Measurements from ENCODE around the gene EXD1. TPM values are rescaled to one million over a fixed set of nuclear protein-coding genes. Genes with fewer than 3 reads are reported as not detected.

Gene EXD1
- total and polyA plus RNA-seq, 2 experiments from 2014 or later, result 0.07 TPM; not detected in 1

GRCh38 chr15:41241221-41241964, 10.8 kb upstream of the EXD1 start (continued):
- TF ChIP-seq REST (IDR thresholded peaks at IDR 0.05; ENCODE audit: unreplicated experiment) (no peak), NANOG (IDR thresholded peaks at IDR 0.05; ENCODE audit: borderline replicate concordance) (no peak), STAT1 (IDR thresholded peaks at IDR 0.05; ENCODE audit: unreplicated experiment) (no peak)

GRCh38 chr15:41238100-41238499, 7.5 kb upstream of the EXD1 start:
- H3K27ac Mint-ChIP-seq, result peak overlapping the region; percentile 15; the same call in 1 of the 2 replicates
- Histone ChIP-seq H3K27ac (ENCODE audit: low read depth) (no peak overlapping the region), H4K20me1 (replicated peaks; ENCODE audit: insufficient read depth) (peaks cover 8% of the 10 kb centered on the region; the same call in 1 of the 2 replicates)

More at GRCh38 chr15:41238100-41238499, 7.5 kb upstream of the EXD1 start:
- ATAC-seq (no peak), DNase-seq (ENCODE audit: low spot score) (no peak)
- H3K79me2 ChIP-seq (replicated peaks; ENCODE audit: insufficient read depth), result peaks cover 52% of the 10 kb centered on the region
- H3K9me3 Mint-ChIP-seq, result no peaks in the 10 kb centered on the region
- no peaks in the 10 kb centered on the region for H3K36me3 ChIP-seq (ENCODE audit: insufficient read depth)
- H2AFZ ChIP-seq, result no peak overlapping the region
- H3K4me1 Mint-ChIP-seq, result peaks cover 9% of the 10 kb centered on the region
- H3K27me3 ChIP-seq (ENCODE audit: insufficient read depth), result no peaks in the 10 kb centered on the region
- TF ChIP-seq ZNF331 (CRISPR knock-in tag; IDR thresholded peaks at IDR 0.05; ENCODE audit: low read depth) (no peak), ZNF114 (CRISPR knock-in tag; IDR thresholded peaks at IDR 0.05) (no peak), JUNB (IDR thresholded peaks at IDR 0.05; ENCODE audit: unreplicated experiment) (no peak), EZH2phosphoT487 (IDR thresholded peaks at IDR 0.05; ENCODE audit: unreplicated experiment) (no peak), REST (IDR thresholded peaks at IDR 0.05; ENCODE audit: unreplicated experiment) (no peak), EZH2 (IDR thresholded peaks at IDR 0.05; ENCODE audit: low read depth, unreplicated experiment) (no peak), CREB1 (CRISPR knock-in tag; IDR thresholded peaks at IDR 0.05; ENCODE audit: low read depth) (no peak), CTCF (conservative IDR thresholded peaks at IDR 0.05; ENCODE audit: low read depth in 2 of 2) (no peak), STAT1 (IDR thresholded peaks at IDR 0.05; ENCODE audit: unreplicated experiment) (no peak), NANOG (IDR thresholded peaks at IDR 0.05; ENCODE audit: borderline replicate concordance) (no peak)
- H3K4me3 Mint-ChIP-seq, result no peak overlapping the region
- H3K4me2 ChIP-seq, result no peak overlapping the region
- no peaks in the 10 kb centered on the region for H3K27me3 Mint-ChIP-seq (ENCODE audit: insufficient read depth, low read depth, poor library complexity)
- no peaks in the 10 kb centered on the region for H3K36me3 Mint-ChIP-seq (ENCODE audit: low read depth)
- H3K9me2 ChIP-seq (ENCODE audit: insufficient read depth), result no peaks in the 10 kb centered on the region
- H3K4me3 ChIP-seq, result no peak overlapping the region
- H3F3A ChIP-seq (replicated peaks; ENCODE audit: low read depth), result no peaks in the 10 kb centered on the region
- H3K4me1 ChIP-seq (ENCODE audit: insufficient read depth), result peaks cover 17% of the 10 kb centered on the region

Data from GM23338 (cell line).